Activated CD8-positive, alpha-beta memory T cell treated with anti-CD3 and anti-CD28 coated beads, Interleukin-2, amount 50 U/mL, for 1 hour (primary cell): Measurements from ENCODE around the gene RILPL1.

ENCODE experiments used
- DNase-seq: peaks from one replicate; pipeline ENCODE4 v3.0.0-alpha.2; 2020; ENCODE audit errors: extremely low read depth

RILPL1 gene

DNA sequence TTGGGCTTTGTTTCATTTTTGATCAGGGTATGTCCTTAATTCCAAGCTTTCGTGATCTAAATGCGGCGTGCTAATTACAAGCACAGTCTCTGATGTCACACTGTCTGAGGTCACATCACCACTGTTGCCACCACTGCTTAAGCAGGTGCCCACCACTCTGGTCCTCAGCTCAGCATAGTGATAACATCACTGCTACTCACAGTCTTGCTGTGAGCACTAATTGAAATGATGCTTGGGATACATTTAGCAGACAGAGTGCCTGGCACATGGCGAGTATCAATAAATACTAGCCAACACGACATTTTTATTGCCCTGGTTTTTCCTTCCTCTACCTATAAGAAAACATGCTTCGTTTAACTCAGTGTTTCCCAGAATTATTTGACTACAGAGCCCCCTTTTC lies 104.9 kb downstream of the RILPL1 start:
- no peak for DNase-seq

- DNase-seq, result no peak
Observed at GRCh38 chr12:123427036-123427769, 106.3 kb downstream of the RILPL1 start.

DNA sequence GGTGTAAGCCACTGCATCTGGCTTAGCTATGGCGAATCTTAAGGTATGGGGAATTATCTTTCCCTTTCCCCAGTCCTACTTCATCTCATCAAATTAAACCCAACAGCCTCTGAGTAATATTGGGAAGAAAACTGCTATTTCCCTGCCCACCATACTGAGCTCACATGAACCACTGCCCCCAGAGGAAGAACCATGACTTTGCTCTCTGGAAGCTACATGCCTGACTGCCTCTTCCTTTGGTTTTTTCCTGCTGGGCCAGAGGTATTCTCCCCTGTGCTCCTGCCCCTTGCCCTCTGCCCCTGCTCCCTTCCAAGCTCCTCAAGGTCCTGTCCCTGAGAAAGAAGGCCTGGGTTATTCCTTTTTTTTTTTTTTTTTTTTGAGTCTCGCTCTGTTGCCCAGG lies 112.2 kb downstream of the RILPL1 start:
- DNase-seq, result no peak
